ENCODE results near the gene RTN1. TPM values are rescaled to one million over a fixed set of nuclear protein-coding genes. Genes with fewer than 3 reads are reported as not detected.

Gene RTN1
- total and polyA plus RNA-seq, 9 of the 15 experiments (the other 6 are each of a cell fraction or from before 2014, with no cell fraction given) = 0.03 to 0.09 TPM; not detected in 7

DNA sequence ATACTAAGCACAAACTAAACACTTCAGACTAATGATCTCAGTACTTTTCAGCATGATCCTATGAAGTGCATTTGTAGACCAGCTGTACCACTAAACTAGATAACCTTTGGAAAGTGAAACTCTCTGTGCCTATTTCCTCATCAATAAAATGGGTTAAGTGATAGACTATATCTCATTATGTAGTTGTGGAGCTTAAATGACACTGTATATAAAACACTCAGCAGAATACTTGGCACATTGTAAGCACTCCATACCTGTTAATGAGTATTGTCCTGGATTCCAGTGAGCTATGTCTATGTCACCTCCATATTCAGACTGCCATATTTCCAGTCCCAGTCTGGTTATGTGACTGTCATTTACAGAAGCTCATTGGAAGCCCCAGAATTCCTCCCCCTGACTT lies 44.4 kb downstream of the RTN1 start:
- Histone ChIP-seq H3K79me2 (ENCODE audit: control insufficient read depth, insufficient read depth, low read length) (no peaks in the 10 kb centered on the region), H3K9me3 (replicated peaks; ENCODE audit: control insufficient read depth, insufficient read depth, low read depth, low read length) (no peaks in the 10 kb centered on the region), H3K36me3 (ENCODE audit: control insufficient read depth, insufficient read depth, low read length) (no peaks in the 10 kb centered on the region), H3K27me3 (ENCODE audit: control insufficient read depth in 2 of 2, insufficient read depth in 2 of 2, low read length in 2 of 2) (no peaks in the 10 kb centered on the region), H3K4me3 (no peak overlapping the region), H3K4me2 (ENCODE audit: insufficient read depth, low read length) (no peak overlapping the region), H3K27ac (ENCODE audit: extremely low read depth, low read depth, low read length) (no peak overlapping the region), H3K4me1 (replicated peaks in 1 of 2; ENCODE audit: control insufficient read depth in 2 of 2, insufficient read depth in 2 of 2, low read length in 2 of 2) (no peaks in the 10 kb centered on the region), H2AFZ (ENCODE audit: low read depth, low read length) (no peak overlapping the region), H3K9ac (ENCODE audit: insufficient read depth in 1 of 2, low read depth in 2 of 2, low read length in 2 of 2) (no peak overlapping the region), H3K9me1 (ENCODE audit: control insufficient read depth, insufficient read depth, low read length) (no peaks in the 10 kb centered on the region), H4K20me1 (replicated peaks; ENCODE audit: control insufficient read depth, insufficient read depth, low read length) (no peaks in the 10 kb centered on the region)
- no TSS peak for BruUV-seq (replicated peaks)
- no peak for ATAC-seq
- POLR2A ChIA-PET = no interaction called here
- intact Hi-C loops (cut with micrococcal nuclease) = no loop called here
- no peak for FAIRE-seq
- no peak for DNase-seq (ENCODE audit: extremely low read depth in 1 of 4, low spot score in 3 of 4)
- in situ Hi-C loops (cut with MboI) = no loop called here
- CTCF ChIA-PET (ENCODE audit: low intra/inter-chr PET ratio) = no interaction called here
- TF ChIP-seq, protein P1, sequence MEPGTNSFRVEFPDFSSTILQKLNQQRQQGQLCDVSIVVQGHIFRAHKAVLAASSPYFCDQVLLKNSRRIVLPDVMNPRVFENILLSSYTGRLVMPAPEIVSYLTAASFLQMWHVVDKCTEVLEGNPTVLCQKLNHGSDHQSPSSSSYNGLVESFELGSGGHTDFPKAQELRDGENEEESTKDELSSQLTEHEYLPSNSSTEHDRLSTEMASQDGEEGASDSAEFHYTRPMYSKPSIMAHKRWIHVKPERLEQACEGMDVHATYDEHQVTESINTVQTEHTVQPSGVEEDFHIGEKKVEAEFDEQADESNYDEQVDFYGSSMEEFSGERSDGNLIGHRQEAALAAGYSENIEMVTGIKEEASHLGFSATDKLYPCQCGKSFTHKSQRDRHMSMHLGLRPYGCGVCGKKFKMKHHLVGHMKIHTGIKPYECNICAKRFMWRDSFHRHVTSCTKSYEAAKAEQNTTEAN (CRISPR knock-in tag; IDR thresholded peaks at IDR 0.05) = no peak
- TF ChIP-seq NR4A1 (CRISPR knock-in tag; IDR thresholded peaks at IDR 0.05) (no peak), NR4A1 (tag; IDR thresholded peaks at IDR 0.05) (no peak), HMG20B (CRISPR knock-in tag; IDR thresholded peaks at IDR 0.05) (no peak), ZNF24 (IDR thresholded peaks at IDR 0.05) (no peak), PTTG1 (tag; IDR thresholded peaks at IDR 0.05; ENCODE audit: low read depth) (no peak), FOXP1 (CRISPR knock-in tag; IDR thresholded peaks at IDR 0.05) (no peak), HIVEP1 (CRISPR knock-in tag; IDR thresholded peaks at IDR 0.05) (no peak), U2AF1 (optimal IDR thresholded peaks at IDR 0.05; ENCODE audit: low read depth, low read length) (no peak), ZNF263 (CRISPR knock-in tag; IDR thresholded peaks at IDR 0.05; ENCODE audit: borderline replicate concordance) (no peak), NFRKB (IDR thresholded peaks at IDR 0.05; ENCODE audit: low read depth) (no peak), ZNF764 (CRISPR knock-in tag; IDR thresholded peaks at IDR 0.05; ENCODE audit: low read depth) (no peak), NEUROD1 (IDR thresholded peaks at IDR 0.05; ENCODE audit: borderline replicate concordance, low read depth, low read length, partially characterized antibody) (no peak), IFI16 (CRISPR knock-in tag; IDR thresholded peaks at IDR 0.05) (no peak), POLR2AphosphoS2 (IDR thresholded peaks at IDR 0.05; ENCODE audit: low read length) (no peak), KDM2B (CRISPR knock-in tag; IDR thresholded peaks at IDR 0.05) (no peak), RBM15 (IDR thresholded peaks at IDR 0.05; ENCODE audit: insufficient read depth, low read length) (no peak), NR1H2 (CRISPR knock-in tag; IDR thresholded peaks at IDR 0.05) (no peak)
- TF ChIP-seq, protein P2, sequence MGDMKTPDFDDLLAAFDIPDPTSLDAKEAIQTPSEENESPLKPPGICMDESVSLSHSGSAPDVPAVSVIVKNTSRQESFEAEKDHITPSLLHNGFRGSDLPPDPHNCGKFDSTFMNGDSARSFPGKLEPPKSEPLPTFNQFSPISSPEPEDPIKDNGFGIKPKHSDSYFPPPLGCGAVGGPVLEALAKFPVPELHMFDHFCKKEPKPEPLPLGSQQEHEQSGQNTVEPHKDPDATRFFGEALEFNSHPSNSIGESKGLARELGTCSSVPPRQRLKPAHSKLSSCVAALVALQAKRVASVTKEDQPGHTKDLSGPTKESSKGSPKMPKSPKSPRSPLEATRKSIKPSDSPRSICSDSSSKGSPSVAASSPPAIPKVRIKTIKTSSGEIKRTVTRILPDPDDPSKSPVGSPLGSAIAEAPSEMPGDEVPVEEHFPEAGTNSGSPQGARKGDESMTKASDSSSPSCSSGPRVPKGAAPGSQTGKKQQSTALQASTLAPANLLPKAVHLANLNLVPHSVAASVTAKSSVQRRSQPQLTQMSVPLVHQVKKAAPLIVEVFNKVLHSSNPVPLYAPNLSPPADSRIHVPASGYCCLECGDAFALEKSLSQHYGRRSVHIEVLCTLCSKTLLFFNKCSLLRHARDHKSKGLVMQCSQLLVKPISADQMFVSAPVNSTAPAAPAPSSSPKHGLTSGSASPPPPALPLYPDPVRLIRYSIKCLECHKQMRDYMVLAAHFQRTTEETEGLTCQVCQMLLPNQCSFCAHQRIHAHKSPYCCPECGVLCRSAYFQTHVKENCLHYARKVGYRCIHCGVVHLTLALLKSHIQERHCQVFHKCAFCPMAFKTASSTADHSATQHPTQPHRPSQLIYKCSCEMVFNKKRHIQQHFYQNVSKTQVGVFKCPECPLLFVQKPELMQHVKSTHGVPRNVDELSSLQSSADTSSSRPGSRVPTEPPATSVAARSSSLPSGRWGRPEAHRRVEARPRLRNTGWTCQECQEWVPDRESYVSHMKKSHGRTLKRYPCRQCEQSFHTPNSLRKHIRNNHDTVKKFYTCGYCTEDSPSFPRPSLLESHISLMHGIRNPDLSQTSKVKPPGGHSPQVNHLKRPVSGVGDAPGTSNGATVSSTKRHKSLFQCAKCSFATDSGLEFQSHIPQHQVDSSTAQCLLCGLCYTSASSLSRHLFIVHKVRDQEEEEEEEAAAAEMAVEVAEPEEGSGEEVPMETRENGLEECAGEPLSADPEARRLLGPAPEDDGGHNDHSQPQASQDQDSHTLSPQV (IDR thresholded peaks at IDR 0.05) = no peak

Data from K562 (cell line).